GM12878 (cell line): ENCODE results near the gene PLEKHM2. TPM values are rescaled to one million over a fixed set of nuclear protein-coding genes. Genes with fewer than 3 reads are reported as not detected.

Experiments used
- ATAC-seq: fragments of 200-7000 bp; cut with Tn5 transposase; 3 replicates; pipeline ENCODE4 v1.9.1; 2020; ENCODE audit warnings: mild to moderate bottlenecking, moderate library complexity
- BruUV-seq: library from RNA; stranded (reverse); fragments of 400-500 nt; replicated peaks from 2 replicates; lab custom pipeline; 2021; lab: Mats Ljungman, UMichigan
- CTCF ChIA-PET: fragments of 300-600 bp; sonication (Branson Sonifier 250); formaldehyde crosslinking; extraction: SDS; loops from one replicate; lab custom pipeline; 2021; ENCODE audit warnings: inconsistent platforms; lab: Yijun Ruan, JAX
- POLR2A ChIA-PET: fragments of 350-600 bp; formaldehyde crosslinking; extraction: SDS; loops from one replicate; lab custom pipeline; 2021; ENCODE audit warnings: inconsistent platforms; lab: Charles Lee
- RAD21 ChIA-PET: fragments of 300-600 bp; sonication (Branson Sonifier 250); formaldehyde crosslinking; loops from one replicate; lab custom pipeline; 2023; ENCODE audit warnings: antibody characterized with exemption; ENCODE audit not compliant: unreplicated experiment; lab: Charles Lee
- SMC1A ChIA-PET: fragments of 300-600 bp; sonication (Branson Sonifier 250); formaldehyde crosslinking; loops from one replicate; lab custom pipeline; 2023; ENCODE audit not compliant: unreplicated experiment, uncharacterized antibody; lab: Charles Lee
- DNase-seq: peaks from one replicate; pipeline ENCODE4 v3.0.0-alpha.2; 2011; ENCODE audit warnings: low read depth, low spot score
- FAIRE-seq: peaks from 3 replicates; lab custom pipeline; 2011; peaks lifted over from hg19 to GRCh38; lab: Jason Lieb, UNC
- H2AFZ ChIP-seq: 2 replicates; pipeline ENCODE4 v1.6.0; 2011; ENCODE audit warnings: low read depth, low read length, control low read depth; ENCODE audit not compliant: control insufficient read depth
- H3K27ac ChIP-seq: 2 replicates; pipeline ENCODE4 v1.5.1; 2011; ENCODE audit warnings: control low read depth; ENCODE audit not compliant: control insufficient read depth, insufficient read depth
- H3K27me3 ChIP-seq, 2 experiments: replicated peaks in 1 of 2; 2 replicates each; pipeline versions ENCODE4 v1.6.0 to v1.6.1; 2011; ENCODE audit warnings: low read length in 1 of 2; ENCODE audit not compliant: control insufficient read depth in 2 of 2, insufficient read depth in 2 of 2
- H3K36me3 ChIP-seq, 2 experiments: 2 replicates each; pipeline ENCODE4 v1.5.1; 2011; ENCODE audit warnings: low read length in 1 of 2; ENCODE audit not compliant: control insufficient read depth in 2 of 2, insufficient read depth in 2 of 2
- H3K4me1 ChIP-seq: 2 replicates; pipeline ENCODE4 v1.6.1; 2011; ENCODE audit warnings: mild to moderate bottlenecking, low read length, moderate library complexity, mixed read lengths; ENCODE audit not compliant: control insufficient read depth, insufficient read depth
- H3K4me2 ChIP-seq: 2 replicates; pipeline ENCODE4 v1.6.0; 2011; ENCODE audit warnings: control low read depth; ENCODE audit not compliant: control insufficient read depth, insufficient read depth
- H3K4me3 ChIP-seq: fragments of 200-600 bp; sonication (generic); 2 replicates; pipeline ENCODE4 v1.5.1; 2016
- H3K79me2 ChIP-seq: 2 replicates; pipeline ENCODE4 v1.6.0; 2011; ENCODE audit warnings: low read length; ENCODE audit not compliant: control insufficient read depth, insufficient read depth
- H3K9ac ChIP-seq: 2 replicates; pipeline ENCODE4 v1.8.0; 2011; ENCODE audit warnings: low read length, control low read depth, mixed read lengths; ENCODE audit not compliant: control insufficient read depth, insufficient read depth
- H3K9me3 ChIP-seq: replicated peaks from 3 replicates; pipeline ENCODE4 v1.5.1; 2011; ENCODE audit warnings: mild to moderate bottlenecking, low read length; ENCODE audit not compliant: control insufficient read depth, insufficient read depth
- H4K20me1 ChIP-seq: 2 replicates; pipeline ENCODE4 v1.6.0; 2011; ENCODE audit not compliant: control insufficient read depth, insufficient read depth
- FOXM1 ChIP-seq: IDR thresholded peaks from 2 replicates; pipeline ENCODE4 v1.6.1; 2012; ENCODE audit warnings: low read depth, mild to moderate bottlenecking, inconsistent platforms, low read length, moderate library complexity
- HDAC6 ChIP-seq: fragments of 200-600 bp; sonication (generic); IDR thresholded peaks from one replicate; pipeline ENCODE4 v1.8.0; 2017; ENCODE audit warnings: antibody characterized with exemption; ENCODE audit not compliant: unreplicated experiment
- IKZF2 ChIP-seq, 2 experiments: fragments of 450-650 bp; IDR thresholded peaks; 2 replicates each; pipeline ENCODE4 v1.6.1; 2017; ENCODE audit warnings: mild to moderate bottlenecking in 2 of 2, moderate library complexity in 2 of 2
- NR2C1 ChIP-seq: fragments of 450-650 bp; IDR thresholded peaks from 2 replicates; pipeline ENCODE4 v1.6.1; 2017; ENCODE audit warnings: antibody characterized with exemption, mild to moderate bottlenecking, moderate library complexity
- PRDM15 ChIP-seq: fragments of 450-650 bp; formaldehyde crosslinking; IDR thresholded peaks from 2 replicates; pipeline ENCODE4 v1.4.0; 2020; ENCODE audit warnings: mild to moderate bottlenecking, moderate library complexity
- SIX5 ChIP-seq: IDR thresholded peaks from 2 replicates; pipeline ENCODE4 v1.6.1; 2011; ENCODE audit warnings: mild to moderate bottlenecking, low read depth, low read length, moderate library complexity; ENCODE audit not compliant: severe bottlenecking
- SP1 ChIP-seq: IDR thresholded peaks from one replicate; pipeline ENCODE4 v1.6.1; 2011; ENCODE audit warnings: low read depth, low read length
- TARDBP ChIP-seq: IDR thresholded peaks from 2 replicates; pipeline ENCODE4 v1.6.1; 2016; ENCODE audit warnings: borderline replicate concordance
- ZNF207 ChIP-seq: fragments of 450-650 bp; IDR thresholded peaks from 2 replicates; pipeline ENCODE4 v1.6.1; 2014; ENCODE audit warnings: antibody characterized with exemption, mild to moderate bottlenecking, borderline replicate concordance
- ZNF384 ChIP-seq: IDR thresholded peaks from 2 replicates; pipeline ENCODE4 v1.6.1; 2012; ENCODE audit warnings: low read depth, mild to moderate bottlenecking, low read length, improper control_type of control experiment, borderline replicate concordance
- whole genome bisulfite sequencing: methylation state at CpG from one replicate; pipeline ENCODE4 v1.1.6; 2016; ENCODE audit warnings: low lambda C conversion rate; ENCODE audit not compliant: insufficient replicate concordance, insufficient coverage; ENCODE audit errors: missing lambda C conversion rate; 5-methylcytosine and 5-hydroxymethylcytosine counted together
- in situ Hi-C: fragments of 300-500 bp; cut with MboI; formaldehyde crosslinking; loops from 9 replicates; pipeline ENCODE4 v1.14.3; 2018; ENCODE audit warnings: mixed read lengths
- intact Hi-C: fragments of 100-400 bp; cut with micrococcal nuclease; formaldehyde crosslinking; loops from one replicate; pipeline ENCODE4 v1.14.2; 2022; ENCODE audit not compliant: unreplicated experiment
- polyA plus RNA-seq, 11 experiments: library from polyadenylated mRNA; depleted of rRNA in 4 of 11; unstranded in 6 of 11; stranded (reverse) in 5 of 11; fragments of >200 nt; fragmentation: Nextera tagmentation in 4 of 11; fragmentation: Illumina TruSeq in 1 of 11; extraction: Ambion mirVana in 4 of 11; extraction: Trizol in 1 of 11; gene quantifications; 1 replicate in 1 of 11; 2 replicates in 10 of 11; pipeline versions ENCODE4 v1.2.1 to v1.2.3, GENCODE V29; 2011 to 2016; ENCODE audit warnings: inconsistent platforms in 2 of 11, missing spikeins in 2 of 11, low read depth in 1 of 11
- total RNA-seq, 4 experiments: library from RNA; depleted of rRNA in 3 of 4; stranded (reverse); fragments of >200 nt in 3 of 4; fragmentation: Illumina TruSeq in 1 of 4; extraction: Trizol in 1 of 4; gene quantifications; 2 replicates each; pipeline versions ENCODE4 v1.2.1 to v1.2.3, GENCODE V29; 2013 to 2021

PLEKHM2 gene
- total and polyA plus RNA-seq, 10 of the 15 experiments (the other 5 are each of a cell fraction or from before 2014, with no cell fraction given), result 0.37 to 55.2 (median 19.3) TPM

GRCh38 chr1:15749399-15750291 is 65.5 kb downstream of the PLEKHM2 start:
- DNase-seq (no peak), FAIRE-seq (no peak), ATAC-seq (no peak)
- ChIA-PET SMC1A (no interaction called here), POLR2A (interaction anchor here (0.6 kb wide), 1 partner anchor 97 kb away, joined by 3 read pairs; no protein-coding TSS in a partner anchor), RAD21 (no interaction called here), CTCF (no interaction called here)
- Histone ChIP-seq H4K20me1 (no peaks in the 10 kb centered on the region), H3K27me3 (no peaks in the 10 kb centered on the region; a peak in 1 of 4 replicates), H2AFZ (no peak overlapping the region), H3K79me2 (no peaks in the 10 kb centered on the region), H3K4me1 (0 out of 2 replicates have a peak, but pooled peaks cover 3% of the 10 kb centered on the region), H3K9ac (no peak overlapping the region), H3K4me3 (no peak overlapping the region), H3K36me3 (no peaks in the 10 kb centered on the region), H3K4me2 (no peak overlapping the region), H3K27ac (no peak overlapping the region), H3K9me3 (no peaks in the 10 kb centered on the region)
- in situ Hi-C loops (loop anchor here (5.0 kb wide), 1 partner anchor 48 kb away; no protein-coding TSS in a partner anchor), intact Hi-C loops (no loop called here)
- no TSS peak for BruUV-seq
- TF ChIP-seq PRDM15 (CRISPR knock-in tag) (no peak), NR2C1 (no peak), TARDBP (no peak), FOXM1 (no peak), IKZF2 (IDR thresholded peaks at IDR 0.05) (no peak), HDAC6 (no peak), ZNF207 (no peak), ZNF384 (no peak), SIX5 (no peak), SP1 (no peak)
- 33% methylated on average over 19 of the region's 19 CpGs for WGBS
